GM23338 (cell line): ENCODE data around the gene DAZAP1. TPM values are rescaled to one million over a fixed set of nuclear protein-coding genes. Genes with fewer than 3 reads are reported as not detected.

Experiments
- ATAC-seq: fragments of 200-7000 bp; cut with Tn5 transposase; 3 replicates; pipeline ENCODE4 v1.9.1; 2020
- DNase-seq: peaks from one replicate; pipeline ENCODE4 v3.0.0-alpha.2; 2015; ENCODE audit warnings: low spot score
- H2AFZ ChIP-seq: fragments of 200-600 bp; sonication (generic); 2 replicates; pipeline ENCODE4 v1.8.0; 2016; ENCODE audit warnings: antibody characterized with exemption, mild to moderate bottlenecking, moderate library complexity
- H3F3A ChIP-seq: fragments of 200-600 bp; sonication (generic); replicated peaks from 2 replicates; pipeline ENCODE4 v1.8.0; 2017; ENCODE audit warnings: antibody characterized with exemption, mixed run types, low read depth
- H3K27ac ChIP-seq: fragments of 200-600 bp; sonication (generic); 2 replicates; pipeline ENCODE4 v1.6.1; 2016; ENCODE audit warnings: low read depth
- H3K27me3 ChIP-seq: fragments of 200-600 bp; sonication (generic); 2 replicates; pipeline ENCODE4 v1.8.0; 2016; ENCODE audit warnings: mild to moderate bottlenecking, mixed run types, moderate library complexity; ENCODE audit not compliant: insufficient read depth
- H3K36me3 ChIP-seq: fragments of 200-600 bp; sonication (generic); 2 replicates; pipeline ENCODE4 v1.8.0; 2016; ENCODE audit warnings: mild to moderate bottlenecking; ENCODE audit not compliant: insufficient read depth
- H3K4me1 ChIP-seq: fragments of 200-600 bp; sonication (generic); 2 replicates; pipeline ENCODE4 v1.8.0; 2016; ENCODE audit warnings: mild to moderate bottlenecking, moderate library complexity; ENCODE audit not compliant: insufficient read depth
- H3K4me2 ChIP-seq: fragments of 200-600 bp; sonication (generic); 2 replicates; pipeline ENCODE4 v1.7.1; 2017; ENCODE audit warnings: mixed run types
- H3K4me3 ChIP-seq: fragments of 200-600 bp; sonication (generic); 2 replicates; pipeline ENCODE4 v1.6.1; 2016; ENCODE audit warnings: mixed run types
- H3K79me2 ChIP-seq: fragments of 200-600 bp; sonication (generic); replicated peaks from 2 replicates; pipeline ENCODE4 v1.8.0; 2017; ENCODE audit warnings: mild to moderate bottlenecking; ENCODE audit not compliant: insufficient read depth
- H3K9me2 ChIP-seq: fragments of 200-600 bp; sonication (generic); 2 replicates; pipeline ENCODE4 v1.8.0; 2017; ENCODE audit not compliant: insufficient read depth
- H4K20me1 ChIP-seq: fragments of 200-600 bp; sonication (generic); replicated peaks from 2 replicates; pipeline ENCODE4 v1.8.0; 2017; ENCODE audit warnings: mild to moderate bottlenecking; ENCODE audit not compliant: insufficient read depth
- H3K27ac Mint-ChIP-seq: 2 replicates; pipeline ENCODE4 v1.8.0; 2020; ENCODE audit warnings: inconsistent platforms, mild to moderate bottlenecking, moderate library complexity, mixed read lengths
- H3K27me3 Mint-ChIP-seq: 3 replicates; pipeline ENCODE4 v1.8.0; 2022; ENCODE audit warnings: low read depth, mild to moderate bottlenecking, moderate library complexity, mixed read lengths, inconsistent platforms; ENCODE audit not compliant: insufficient read depth, poor library complexity
- H3K36me3 Mint-ChIP-seq: 3 replicates; pipeline ENCODE4 v1.8.0; 2021; ENCODE audit warnings: low read depth, mild to moderate bottlenecking, inconsistent platforms, moderate library complexity, mixed read lengths
- H3K4me1 Mint-ChIP-seq: 3 replicates; pipeline ENCODE4 v1.8.0; 2020; ENCODE audit warnings: mild to moderate bottlenecking, inconsistent platforms, mixed read lengths
- H3K4me3 Mint-ChIP-seq: 3 replicates; pipeline ENCODE4 v1.8.0; 2021; ENCODE audit warnings: moderate library complexity, mild to moderate bottlenecking, inconsistent platforms, mixed read lengths
- H3K9me3 Mint-ChIP-seq: 3 replicates; pipeline ENCODE4 v1.8.0; 2020; ENCODE audit warnings: moderate library complexity, mild to moderate bottlenecking, inconsistent platforms, mixed read lengths
- EZH2phosphoT487 ChIP-seq: fragments of 200-600 bp; sonication (generic); IDR thresholded peaks from one replicate; pipeline ENCODE4 v1.8.1; 2018; ENCODE audit warnings: antibody characterized with exemption; ENCODE audit not compliant: unreplicated experiment
- JUNB ChIP-seq: IDR thresholded peaks from one replicate; pipeline ENCODE4 v1.6.1; 2016; ENCODE audit warnings: antibody characterized with exemption; ENCODE audit not compliant: unreplicated experiment
- POLR2AphosphoS5 ChIP-seq: IDR thresholded peaks from 2 replicates; pipeline ENCODE4 v1.6.1; 2016; ENCODE audit warnings: antibody characterized with exemption, low read depth
- STAT1 ChIP-seq: IDR thresholded peaks from one replicate; pipeline ENCODE4 v1.6.1; 2016; ENCODE audit warnings: antibody characterized with exemption; ENCODE audit not compliant: unreplicated experiment
- ZNF114 ChIP-seq: fragments of 250-450 bp; sonication (Bioruptor Pico); IDR thresholded peaks from 2 replicates; pipeline ENCODE4 v1.5.0; 2020; ENCODE audit warnings: mild to moderate bottlenecking, moderate library complexity
- ZNF331 ChIP-seq: fragments of 250-450 bp; sonication (Bioruptor Pico); IDR thresholded peaks from 2 replicates; pipeline ENCODE4 v1.5.0; 2020; ENCODE audit warnings: low read depth, mild to moderate bottlenecking, moderate library complexity
- polyA plus RNA-seq: library from polyadenylated mRNA; unstranded; fragments of >200 nt; fragmentation: Nextera tagmentation; extraction: Ambion mirVana; gene quantifications from 2 replicates; pipeline ENCODE4 v1.2.1, GENCODE V29; 2016
- total RNA-seq: library from RNA; depleted of rRNA; stranded (reverse); fragments of >200 nt; shearing (Covaris generic); gene quantifications from 2 replicates; pipeline ENCODE4 v1.2.3, GENCODE V29; 2014
- TF ChIP-seq, protein P1 (sequence below), 2 experiments: fragments of 200-600 bp in 1 of 2; sonication (generic) in 1 of 2; conservative IDR thresholded peaks; 2 replicates each; pipeline versions ENCODE4 v1.5.1 to v1.6.1; 2016 to 2017; ENCODE audit warnings: antibody characterized with exemption in 2 of 2, low read depth in 2 of 2, mild to moderate bottlenecking in 2 of 2, moderate library complexity in 1 of 2
- TF ChIP-seq, protein P2 (sequence below): IDR thresholded peaks from 2 replicates; pipeline ENCODE4 v1.6.1; 2016; ENCODE audit warnings: antibody characterized with exemption

The DAZAP1 gene
- total and polyA plus RNA-seq, 2 experiments from 2014 or later: 44.1 to 194 TPM

DNA sequence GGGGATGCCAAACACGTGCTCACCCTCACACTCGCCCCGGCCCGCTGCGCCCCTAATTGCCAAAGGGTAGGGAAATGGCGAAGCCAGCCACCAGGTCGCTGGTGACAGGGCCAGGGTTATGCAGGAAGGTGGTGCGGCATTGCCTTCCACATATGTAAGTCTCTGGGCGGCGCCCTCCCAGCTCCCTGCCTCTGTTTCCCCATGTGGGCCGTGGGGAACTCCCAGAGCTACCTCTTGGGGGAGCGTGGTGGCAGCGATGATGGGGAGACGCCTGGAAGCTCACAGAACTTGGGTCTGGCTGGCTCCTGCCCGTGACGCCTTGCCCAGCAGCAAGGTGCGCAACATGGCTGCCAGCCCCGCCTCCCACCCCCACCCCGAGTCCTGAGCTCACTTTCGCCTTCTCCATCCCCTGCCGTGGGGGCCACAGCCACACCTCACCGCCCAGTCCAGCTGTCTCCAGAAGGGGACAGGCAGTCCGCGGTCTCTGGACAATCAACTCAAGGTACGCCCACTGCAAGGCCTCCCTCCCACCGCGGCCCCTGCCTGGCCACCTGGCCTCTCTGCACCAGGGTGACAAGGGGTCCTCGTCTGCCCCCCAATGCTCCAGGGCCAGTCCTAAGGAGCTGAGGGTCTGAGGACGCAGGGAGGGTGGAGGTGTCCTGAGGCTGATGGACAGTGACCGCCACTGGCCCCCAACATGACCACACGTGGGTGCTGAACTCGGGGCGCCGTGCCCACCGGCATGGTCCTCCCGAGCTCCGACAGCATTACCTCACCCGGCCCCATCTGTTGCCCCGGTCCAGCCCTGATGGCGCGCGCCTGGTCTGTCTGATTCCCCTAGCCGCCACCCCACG is 65.1 kb downstream of the DAZAP1 start:
- 0 out of 2 replicates have a peak, but pooled peaks cover 4% of the 10 kb centered on the region for H3K36me3 ChIP-seq
- no peak for ATAC-seq

DNA sequence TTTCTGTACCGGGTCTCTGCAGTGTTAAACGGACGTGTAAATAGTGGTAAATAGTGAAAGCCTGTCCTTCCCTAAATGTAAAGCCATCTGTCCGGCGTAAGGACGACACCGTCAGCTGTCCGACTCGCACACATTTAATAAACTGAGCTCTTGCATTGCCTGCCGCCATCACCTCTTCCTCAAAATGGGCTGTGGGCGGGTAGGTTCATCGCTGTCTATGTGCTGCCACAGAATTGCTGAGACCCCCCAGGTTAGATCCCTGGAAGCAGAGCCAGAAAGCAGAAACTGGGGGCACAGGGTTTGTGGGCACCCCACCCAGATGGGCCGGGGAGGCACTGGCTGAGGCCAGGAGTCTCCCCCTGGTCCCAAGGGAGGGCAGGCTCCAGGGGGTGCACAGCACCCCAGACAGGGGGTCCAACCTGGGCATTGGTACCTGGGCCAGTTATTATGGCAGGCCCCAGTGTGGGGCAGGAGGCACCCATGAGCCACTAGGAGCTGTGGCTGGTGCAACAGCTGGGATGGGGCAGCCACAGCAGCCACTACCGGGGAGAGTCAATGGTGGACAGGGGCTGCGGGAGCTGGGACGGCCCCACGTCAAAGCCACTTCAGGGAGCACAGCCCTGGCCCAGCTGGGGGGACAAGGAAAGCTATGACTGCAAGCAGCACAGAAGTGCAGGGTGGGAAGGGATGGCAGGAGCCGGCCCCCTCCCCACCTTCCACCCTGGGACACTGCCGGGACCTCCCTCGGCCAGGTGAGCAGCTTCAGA is 65.9 kb downstream of the DAZAP1 start:
- no peak overlapping the region for H2AFZ ChIP-seq
- H3K4me2 ChIP-seq: no peak overlapping the region
- H3F3A ChIP-seq: peaks cover 24% of the 10 kb centered on the region
- Mint-ChIP-seq H3K36me3 (peaks cover 6% of the 10 kb centered on the region; the same call in 2 of the 3 replicates), H3K4me3 (no peak overlapping the region), H3K4me1 (peaks cover 10% of the 10 kb centered on the region; the same call in 2 of the 3 replicates), H3K9me3 (0 out of 3 replicates have a peak, but pooled peaks cover 3% of the 10 kb centered on the region), H3K27me3 (peaks cover 41% of the 10 kb centered on the region), H3K27ac (no peak overlapping the region)
- H4K20me1 ChIP-seq: peaks cover 30% of the 10 kb centered on the region
- ATAC-seq: no peak
- 0 out of 2 replicates have a peak, but pooled peaks cover 5% of the 10 kb centered on the region for H3K36me3 ChIP-seq
- H3K27ac ChIP-seq: no peak overlapping the region
- H3K4me3 ChIP-seq: no peak overlapping the region
- peaks cover 49% of the 10 kb centered on the region for H3K27me3 ChIP-seq
- no peaks in the 10 kb centered on the region for H3K9me2 ChIP-seq
- H3K4me1 ChIP-seq: peaks cover 9% of the 10 kb centered on the region; the same call in 1 of the 2 replicates
- no peak for DNase-seq
- TF ChIP-seq ZNF114 (CRISPR knock-in tag) (no peak), POLR2AphosphoS5 (peak; percentile 31; the same call in 1 of the 2 replicates)
- peaks cover 16% of the 10 kb centered on the region for H3K79me2 ChIP-seq

More for the DNA sequence above, 65.1 kb downstream of the DAZAP1 start:
- Mint-ChIP-seq H3K4me3 (no peak overlapping the region), H3K27ac (no peak overlapping the region), H3K4me1 (peaks cover 9% of the 10 kb centered on the region; the same call in 2 of the 3 replicates), H3K36me3 (peaks cover 5% of the 10 kb centered on the region; the same call in 2 of the 3 replicates), H3K27me3 (peaks cover 42% of the 10 kb centered on the region), H3K9me3 (0 out of 3 replicates have a peak, but pooled peaks cover 3% of the 10 kb centered on the region)
- no peak for DNase-seq
- H3K4me3 ChIP-seq: no peak overlapping the region
- H3K4me2 ChIP-seq: no peak overlapping the region; the same call in 1 of the 2 replicates
- no peak for TF ChIP-seq STAT1
- no peak for TF ChIP-seq ZNF331 (CRISPR knock-in tag)
- no peak for TF ChIP-seq JUNB
- TF ChIP-seq, protein P1, sequence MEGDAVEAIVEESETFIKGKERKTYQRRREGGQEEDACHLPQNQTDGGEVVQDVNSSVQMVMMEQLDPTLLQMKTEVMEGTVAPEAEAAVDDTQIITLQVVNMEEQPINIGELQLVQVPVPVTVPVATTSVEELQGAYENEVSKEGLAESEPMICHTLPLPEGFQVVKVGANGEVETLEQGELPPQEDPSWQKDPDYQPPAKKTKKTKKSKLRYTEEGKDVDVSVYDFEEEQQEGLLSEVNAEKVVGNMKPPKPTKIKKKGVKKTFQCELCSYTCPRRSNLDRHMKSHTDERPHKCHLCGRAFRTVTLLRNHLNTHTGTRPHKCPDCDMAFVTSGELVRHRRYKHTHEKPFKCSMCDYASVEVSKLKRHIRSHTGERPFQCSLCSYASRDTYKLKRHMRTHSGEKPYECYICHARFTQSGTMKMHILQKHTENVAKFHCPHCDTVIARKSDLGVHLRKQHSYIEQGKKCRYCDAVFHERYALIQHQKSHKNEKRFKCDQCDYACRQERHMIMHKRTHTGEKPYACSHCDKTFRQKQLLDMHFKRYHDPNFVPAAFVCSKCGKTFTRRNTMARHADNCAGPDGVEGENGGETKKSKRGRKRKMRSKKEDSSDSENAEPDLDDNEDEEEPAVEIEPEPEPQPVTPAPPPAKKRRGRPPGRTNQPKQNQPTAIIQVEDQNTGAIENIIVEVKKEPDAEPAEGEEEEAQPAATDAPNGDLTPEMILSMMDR (conservative IDR thresholded peaks at IDR 0.05; ENCODE audit: low read depth in 2 of 2): no peak
- TF ChIP-seq, protein P2, sequence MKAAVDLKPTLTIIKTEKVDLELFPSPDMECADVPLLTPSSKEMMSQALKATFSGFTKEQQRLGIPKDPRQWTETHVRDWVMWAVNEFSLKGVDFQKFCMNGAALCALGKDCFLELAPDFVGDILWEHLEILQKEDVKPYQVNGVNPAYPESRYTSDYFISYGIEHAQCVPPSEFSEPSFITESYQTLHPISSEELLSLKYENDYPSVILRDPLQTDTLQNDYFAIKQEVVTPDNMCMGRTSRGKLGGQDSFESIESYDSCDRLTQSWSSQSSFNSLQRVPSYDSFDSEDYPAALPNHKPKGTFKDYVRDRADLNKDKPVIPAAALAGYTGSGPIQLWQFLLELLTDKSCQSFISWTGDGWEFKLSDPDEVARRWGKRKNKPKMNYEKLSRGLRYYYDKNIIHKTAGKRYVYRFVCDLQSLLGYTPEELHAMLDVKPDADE: no peak
- no peak for TF ChIP-seq EZH2phosphoT487
- peaks cover 20% of the 10 kb centered on the region for H3F3A ChIP-seq
- no peaks in the 10 kb centered on the region for H3K9me2 ChIP-seq
- peaks cover 57% of the 10 kb centered on the region for H3K27me3 ChIP-seq
- H4K20me1 ChIP-seq: peaks cover 24% of the 10 kb centered on the region
- no peak overlapping the region for H3K27ac ChIP-seq
- H3K4me1 ChIP-seq: peaks cover 6% of the 10 kb centered on the region; the same call in 1 of the 2 replicates
- no peak overlapping the region for H2AFZ ChIP-seq
- H3K79me2 ChIP-seq: peaks cover 7% of the 10 kb centered on the region
